ENCODE results near the gene SVOP.

Gene SVOP

GRCh38 chr12:108948367-108948766 is 72.5 kb downstream of the SVOP start:
- H2AFZ ChIP-seq (ENCODE audit: low read depth, low read length, severe bottlenecking), result no peak overlapping the region
- H3K9ac ChIP-seq (ENCODE audit: low read length), result no peak overlapping the region
- no peaks in the 10 kb centered on the region for H3K79me2 ChIP-seq (ENCODE audit: insufficient read depth, low read length)
- no peak overlapping the region for H3K4me3 ChIP-seq (ENCODE audit: insufficient read depth, low read length, poor library complexity, severe bottlenecking)
- H3K36me3 ChIP-seq (ENCODE audit: low read length), result no peaks in the 10 kb centered on the region
- no peaks in the 10 kb centered on the region for H3K9me2 ChIP-seq (replicated peaks; ENCODE audit: insufficient read depth, low read length)
- TF ChIP-seq EZH2phosphoT487 (conservative IDR thresholded peaks at IDR 0.05; ENCODE audit: low read length), result no peak
- TF ChIP-seq CTCF (IDR thresholded peaks at IDR 0.05; ENCODE audit: insufficient read depth, low read length, poor library complexity, severe bottlenecking), result no peak
- H3K4me2 ChIP-seq (ENCODE audit: low read depth, low read length, poor library complexity, severe bottlenecking), result no peak overlapping the region
- no peaks in the 10 kb centered on the region for H3K9me3 ChIP-seq (ENCODE audit: insufficient read depth, low read length)
- H3K27ac ChIP-seq (ENCODE audit: low read depth, low read length), result no peak overlapping the region
- H3F3A ChIP-seq (ENCODE audit: insufficient read depth), result no peaks in the 10 kb centered on the region
- no peaks in the 10 kb centered on the region for H3K27me3 ChIP-seq (ENCODE audit: low read length)
- H4K20me1 ChIP-seq (ENCODE audit: low read depth, low read length), result no peaks in the 10 kb centered on the region

- Histone ChIP-seq H3K9me2 (replicated peaks; ENCODE audit: insufficient read depth, low read length) (no peaks in the 10 kb centered on the region), H3K4me3 (ENCODE audit: insufficient read depth, low read length, poor library complexity, severe bottlenecking) (no peak overlapping the region), H2AFZ (ENCODE audit: low read depth, low read length, severe bottlenecking) (no peak overlapping the region), H3F3A (ENCODE audit: insufficient read depth) (no peaks in the 10 kb centered on the region), H3K79me2 (ENCODE audit: insufficient read depth, low read length) (no peaks in the 10 kb centered on the region), H3K4me2 (ENCODE audit: low read depth, low read length, poor library complexity, severe bottlenecking) (no peak overlapping the region), H3K27me3 (ENCODE audit: low read length) (no peaks in the 10 kb centered on the region), H3K9me3 (ENCODE audit: insufficient read depth, low read length) (no peaks in the 10 kb centered on the region), H3K27ac (ENCODE audit: low read depth, low read length) (no peak overlapping the region), H3K9ac (ENCODE audit: low read length) (no peak overlapping the region), H4K20me1 (ENCODE audit: low read depth, low read length) (no peaks in the 10 kb centered on the region), H3K36me3 (ENCODE audit: low read length) (no peaks in the 10 kb centered on the region)
- no peak for TF ChIP-seq EZH2phosphoT487 (conservative IDR thresholded peaks at IDR 0.05; ENCODE audit: low read length)
- no peak for TF ChIP-seq CTCF (IDR thresholded peaks at IDR 0.05; ENCODE audit: insufficient read depth, low read length, poor library complexity, severe bottlenecking)
Measured at GRCh38 chr12:108947097-108947496, 73.8 kb downstream of the SVOP start.

GRCh38 chr12:108940138-108940537 is 80.7 kb downstream of the SVOP start:
- H3K4me2 ChIP-seq (ENCODE audit: low read depth, low read length, poor library complexity, severe bottlenecking), result no peak overlapping the region

More at GRCh38 chr12:108940138-108940537, 80.7 kb downstream of the SVOP start:
- H3K79me2 ChIP-seq (ENCODE audit: insufficient read depth, low read length), result no peaks in the 10 kb centered on the region
- no peak overlapping the region for H3K9ac ChIP-seq (ENCODE audit: low read length)
- H3K27ac ChIP-seq (ENCODE audit: low read depth, low read length), result no peak overlapping the region
- H3K27me3 ChIP-seq (ENCODE audit: low read length), result no peaks in the 10 kb centered on the region
- no peak overlapping the region for H3K4me3 ChIP-seq (ENCODE audit: insufficient read depth, low read length, poor library complexity, severe bottlenecking)
- H4K20me1 ChIP-seq (ENCODE audit: low read depth, low read length), result no peaks in the 10 kb centered on the region
- H3K9me3 ChIP-seq (ENCODE audit: insufficient read depth, low read length), result no peaks in the 10 kb centered on the region
- H2AFZ ChIP-seq (ENCODE audit: low read depth, low read length, severe bottlenecking), result no peak overlapping the region
- no peaks in the 10 kb centered on the region for H3K36me3 ChIP-seq (ENCODE audit: low read length)
- no peak for TF ChIP-seq EZH2phosphoT487 (conservative IDR thresholded peaks at IDR 0.05; ENCODE audit: low read length)
- no peak for TF ChIP-seq CTCF (IDR thresholded peaks at IDR 0.05; ENCODE audit: insufficient read depth, low read length, poor library complexity, severe bottlenecking)
- H3K9me2 ChIP-seq (replicated peaks; ENCODE audit: insufficient read depth, low read length), result no peaks in the 10 kb centered on the region
- no peaks in the 10 kb centered on the region for H3F3A ChIP-seq (ENCODE audit: insufficient read depth)

All from SU-DHL-6 (cell line).